ENCODE data around the gene TNS4. TPM values are rescaled to one million over a fixed set of nuclear protein-coding genes. Genes with fewer than 3 reads are reported as not detected.

The TNS4 gene
- total RNA-seq, 1 experiment from 2014 or later, result 36.6 TPM

GRCh38 chr17:40516581-40517285 lies 15.3 kb upstream of the TNS4 start:
- no peaks in the 10 kb centered on the region for H3K79me2 ChIP-seq (ENCODE audit: insufficient read depth, low read length)
- H3K4me1 ChIP-seq (ENCODE audit: control insufficient read depth in 1 of 2, insufficient read depth in 2 of 2, low read length in 2 of 2), result peaks cover 81 to 100% of the 10 kb centered on the region in 2 experiments
- RAD21 ChIA-PET (ENCODE audit: low non-redundant PET in 1 of 2, low total read pairs in 2 of 2, uncharacterized antibody in 2 of 2, unreplicated experiment in 2 of 2), result interaction anchor here in 1 of 2 experiments (0.7 to 0.8 kb wide), 2 partner anchors 16 to 40 kb away, joined by 3 to 4 read pairs; no protein-coding TSS in a partner anchor
- no peaks in the 10 kb centered on the region for H3K9me2 ChIP-seq (ENCODE audit: insufficient read depth)
- H3K9ac ChIP-seq (ENCODE audit: low read length), result peak overlapping the region; percentile 50
- H3K9me3 ChIP-seq (ENCODE audit: control insufficient read depth in 1 of 2, insufficient read depth in 1 of 2, low read depth in 1 of 2, low read length in 2 of 2), result no peaks in the 10 kb centered on the region
- H3K27ac ChIP-seq (ENCODE audit: low read depth, low read length), result peak overlapping the region; percentile 83
- H2AFZ ChIP-seq (ENCODE audit: low read depth, low read length, poor library complexity, severe bottlenecking), result no peak overlapping the region
- POLR2A ChIA-PET, result interaction anchor here (0.7 to 2.4 kb wide), 3 partner anchors 9 to 17 kb away, joined by 3 to 11 read pairs (median 9); partner anchors contain the start of gene TNS4
- intact Hi-C loops (cut with micrococcal nuclease), result no loop called here
- peak overlapping the region; percentile 71 for H3K4me2 ChIP-seq (ENCODE audit: low read length)
- no peaks in the 10 kb centered on the region for H3K27me3 ChIP-seq (ENCODE audit: insufficient read depth, low read length)
- CTCF ChIA-PET, result no interaction called here
- peak; percentile 48 for ATAC-seq
- BruUV-seq (replicated peaks), result no TSS peak
- H3K4me3 ChIP-seq (replicated peaks in 1 of 2; ENCODE audit: low read depth in 1 of 2, low read length in 2 of 2), result peak overlapping the region; percentile 16 to 32; a peak in 3 of 4 replicates
- no peaks in the 10 kb centered on the region for H3K36me3 ChIP-seq (ENCODE audit: control insufficient read depth in 1 of 2, insufficient read depth in 2 of 2, low read length in 2 of 2)
- TF ChIP-seq FOSL1 (IDR thresholded peaks at IDR 0.05; ENCODE audit: low read depth) (peak; percentile 46; the same call in 1 of the 2 replicates), JUND (IDR thresholded peaks at IDR 0.05) (peak; percentile 54), SP1 (IDR thresholded peaks at IDR 0.05; ENCODE audit: low read depth) (peak; percentile 74), TCF7L2 (IDR thresholded peaks at IDR 0.05; ENCODE audit: borderline replicate concordance, extremely low read depth, insufficient read depth, insufficient read length) (peak; percentile 97), CTCF (IDR thresholded peaks at IDR 0.05 in 2 of 3, conservative IDR thresholded peaks at IDR 0.05 in 1 of 3; ENCODE audit: borderline replicate concordance in 1 of 3, insufficient read depth in 1 of 3, low read depth in 2 of 3, low read length in 2 of 3) (no peak), CBX3 (IDR thresholded peaks at IDR 0.05; ENCODE audit: low read depth) (peak; percentile 65; the same call in 1 of the 2 replicates), POLR2AphosphoS5 (IDR thresholded peaks at IDR 0.05; ENCODE audit: low read depth, low read length) (peak; percentile 26; the same call in 1 of the 2 replicates), ZFX (IDR thresholded peaks at IDR 0.05) (no peak)
- TF ChIP-seq, protein P1, sequence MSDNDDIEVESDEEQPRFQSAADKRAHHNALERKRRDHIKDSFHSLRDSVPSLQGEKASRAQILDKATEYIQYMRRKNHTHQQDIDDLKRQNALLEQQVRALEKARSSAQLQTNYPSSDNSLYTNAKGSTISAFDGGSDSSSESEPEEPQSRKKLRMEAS (IDR thresholded peaks at IDR 0.05), result peak; percentile 39; the same call in 1 of the 2 replicates
- H4K20me1 ChIP-seq (ENCODE audit: insufficient read depth), result no peaks in the 10 kb centered on the region
- DNase-seq (ENCODE audit: low read depth, low spot score), result peak; percentile 62
